B cell (primary cell): Measurements from ENCODE around the gene PRR27. TPM values are rescaled to one million over a fixed set of nuclear protein-coding genes. Genes with fewer than 3 reads are reported as not detected.

ENCODE experiments used
- ATAC-seq: fragments of 200-7000 bp; cut with Tn5 transposase; one replicate; pipeline ENCODE4 v1.10.0; 2021; ENCODE audit warnings: low read depth, mild to moderate bottlenecking, moderate number of reproducible peaks, moderate library complexity
- CTCF ChIA-PET: fragments of 350-600 bp; sonication (Branson Sonifier 250); formaldehyde crosslinking; loops from one replicate; lab custom pipeline; 2021; ENCODE audit warnings: antibody characterized with exemption, inconsistent platforms; lab: Charles Lee
- POLR2A ChIA-PET: fragments of 350-600 bp; sonication (Branson Sonifier 250); formaldehyde crosslinking; loops from one replicate; lab custom pipeline; 2021; ENCODE audit warnings: antibody characterized with exemption; lab: Charles Lee
- DNase-seq: peaks from one replicate; pipeline ENCODE4 v3.0.0; 2013
- H2AFZ ChIP-seq: 2 replicates; pipeline ENCODE4 v1.6.1; 2012; ENCODE audit warnings: mild to moderate bottlenecking, low read depth, low read length; ENCODE audit not compliant: insufficient read depth, poor library complexity, severe bottlenecking
- H3K27ac ChIP-seq, 2 donors: 1 replicate in 1 of 2; 2 replicates in 1 of 2; pipeline ENCODE4 v1.5.1; 2012 to 2013; ENCODE audit warnings: low read length in 2 of 2, mild to moderate bottlenecking in 2 of 2, moderate library complexity in 1 of 2
- H3K27me3 ChIP-seq, 4 experiments: fragments of 200-600 bp in 1 of 4; sonication (generic) in 1 of 4; replicated peaks in 1 of 4; 1 replicate in 2 of 4; 2 replicates in 2 of 4; pipeline versions ENCODE4 v1.6.1 to v1.7.0; 2013 to 2016; ENCODE audit warnings: low read length in 3 of 4, mild to moderate bottlenecking in 2 of 4, mixed read lengths in 1 of 4, moderate library complexity in 1 of 4; ENCODE audit not compliant: insufficient read depth in 4 of 4, control insufficient read depth in 3 of 4; ENCODE audit errors: control extremely low read depth in 1 of 4
- H3K36me3 ChIP-seq, 2 experiments: replicated peaks in 1 of 2; 1 replicate in 1 of 2; 2 replicates in 1 of 2; pipeline versions ENCODE4 v1.6.1 to v1.7.1; 2013; ENCODE audit warnings: low read length in 1 of 2; ENCODE audit not compliant: insufficient read depth in 2 of 2, control insufficient read depth in 1 of 2; ENCODE audit errors: control extremely low read depth in 1 of 2, extremely low read depth in 1 of 2
- H3K4me1 ChIP-seq, 2 donors: fragments of 200-600 bp in 1 of 2; sonication (generic) in 1 of 2; 1 replicate in 1 of 2; 2 replicates in 1 of 2; pipeline versions ENCODE4 v1.5.1 to v1.6.1; 2013 to 2017; ENCODE audit warnings: low read length in 2 of 2; ENCODE audit not compliant: control insufficient read depth in 2 of 2, insufficient read depth in 2 of 2
- H3K4me2 ChIP-seq: replicated peaks from 2 replicates; pipeline ENCODE3; 2012; ENCODE audit warnings: mild to moderate bottlenecking, low read depth, low read length; ENCODE audit not compliant: poor library complexity, severe bottlenecking
- H3K4me3 ChIP-seq, 5 experiments: fragments of 200-600 bp in 1 of 5; sonication (generic) in 1 of 5; 1 replicate in 3 of 5; 2 replicates in 2 of 5; pipeline versions ENCODE4 v1.5.1 to v1.7.0; 2011 to 2016; ENCODE audit warnings: low read length in 4 of 5, mild to moderate bottlenecking in 4 of 5, low read depth in 2 of 5, control low read depth in 1 of 5, moderate library complexity in 1 of 5; ENCODE audit not compliant: insufficient read depth in 1 of 5; ENCODE audit errors: control extremely low read depth in 1 of 5, extremely low read depth in 1 of 5
- H3K79me2 ChIP-seq: fragments of 200-600 bp; sonication (generic); one replicate; pipeline ENCODE4 v1.6.0; 2016; ENCODE audit warnings: low read length; ENCODE audit not compliant: control insufficient read depth, insufficient read depth
- H3K9ac ChIP-seq: fragments of 200-600 bp; sonication (generic); 2 replicates; pipeline ENCODE4 v1.6.1; 2017; ENCODE audit warnings: mild to moderate bottlenecking, low read length, moderate library complexity
- H3K9me3 ChIP-seq, 3 donors: one replicate each; pipeline versions ENCODE4 v1.6.1 to v1.7.1; 2013; ENCODE audit warnings: low read length in 2 of 3; ENCODE audit not compliant: control insufficient read depth in 2 of 3, insufficient read depth in 1 of 3; ENCODE audit errors: control extremely low read depth in 1 of 3
- H4K20me1 ChIP-seq: 2 replicates; pipeline ENCODE4 v1.6.0; 2012; ENCODE audit warnings: mild to moderate bottlenecking, low read length; ENCODE audit not compliant: insufficient read depth, control insufficient read depth, poor library complexity, severe bottlenecking
- H3K27ac Mint-ChIP-seq: one replicate; pipeline ENCODE4 v1.8.0; 2021; ENCODE audit warnings: mixed read lengths
- H3K27me3 Mint-ChIP-seq: one replicate; pipeline ENCODE4 v1.8.0; 2021; ENCODE audit warnings: mixed read lengths
- H3K4me1 Mint-ChIP-seq: one replicate; pipeline ENCODE4 v1.8.0; 2021; ENCODE audit warnings: mixed read lengths
- H3K4me3 Mint-ChIP-seq: one replicate; pipeline ENCODE4 v1.8.0; 2021; ENCODE audit warnings: mixed read lengths
- H3K9me3 Mint-ChIP-seq: one replicate; pipeline ENCODE4 v1.8.0; 2022; ENCODE audit warnings: mixed read lengths; ENCODE audit not compliant: insufficient read depth
- CTCF ChIP-seq: fragments of 200-600 bp; IDR thresholded peaks from one replicate; pipeline ENCODE4 v1.8.0; 2022; ENCODE audit warnings: antibody characterized with exemption, mild to moderate bottlenecking
- EZH2 ChIP-seq: IDR thresholded peaks from 2 replicates; pipeline ENCODE4 v1.6.1; 2012; ENCODE audit warnings: borderline replicate concordance, low read depth, mild to moderate bottlenecking, moderate library complexity, low read length; ENCODE audit not compliant: insufficient read depth, poor library complexity, severe bottlenecking
- WGBS: methylation state at CpG from one replicate; pipeline ENCODE4 v1.1.5; 2013; ENCODE audit warnings: missing lambda C conversion rate; ENCODE audit not compliant: insufficient coverage; 5-methylcytosine and 5-hydroxymethylcytosine counted together
- intact Hi-C: fragments of 100-400 bp; cut with micrococcal nuclease; formaldehyde crosslinking; loops from one replicate; pipeline ENCODE4 v1.10.0; 2022
- polyA plus RNA-seq: library from polyadenylated mRNA; depleted of rRNA; stranded (reverse); fragments of >200 nt; gene quantifications from 2 replicates; pipeline ENCODE4 v1.2.3, GENCODE V29; 2012
- total RNA-seq, 2 donors: library from RNA; stranded (reverse); fragments of 120-200 nt in 1 of 2; gene quantifications; 1 replicate in 1 of 2; 2 replicates in 1 of 2; pipeline versions ENCODE4 v1.2.3 to v1.2.4, GENCODE V29; 2013 to 2022

Gene PRR27
- total and polyA plus RNA-seq, 2 donors (not counting 1 experiment from before 2014, with no cell fraction given): not detected

- ATAC-seq (no peak), DNase-seq (no peak)
- no peaks in the 10 kb centered on the region for H3K27me3 Mint-ChIP-seq
- H3K9ac ChIP-seq: no peak overlapping the region
- no peaks in the 10 kb centered on the region for H4K20me1 ChIP-seq
- H3K9me3 ChIP-seq: no peaks in the 10 kb centered on the region
- no peak overlapping the region for H3K27ac ChIP-seq
- ChIA-PET POLR2A (no interaction called here), CTCF (no interaction called here)
- H3K4me2 ChIP-seq: no peak overlapping the region
- no peak for TF ChIP-seq CTCF
- no peak for TF ChIP-seq EZH2
- no peaks in the 10 kb centered on the region for H3K4me1 Mint-ChIP-seq
- no peak overlapping the region for H3K4me3 Mint-ChIP-seq
- H3K4me3 ChIP-seq: no peak overlapping the region
- no peaks in the 10 kb centered on the region for H3K79me2 ChIP-seq
- H3K27me3 ChIP-seq: no peaks in the 10 kb centered on the region
- no peaks in the 10 kb centered on the region for H3K36me3 ChIP-seq
- no peak overlapping the region for H2AFZ ChIP-seq
- H3K27ac Mint-ChIP-seq: no peak overlapping the region
- intact Hi-C loops: no loop called here
- no peaks in the 10 kb centered on the region for H3K4me1 ChIP-seq
- 100% methylated on average over 1 of the region's 2 CpGs for WGBS
- no peaks in the 10 kb centered on the region for H3K9me3 Mint-ChIP-seq
Observed at GRCh38 chr4:70182517-70183167, 28.6 kb downstream of the PRR27 start.

- no peak overlapping the region for H3K27ac ChIP-seq
- TF ChIP-seq CTCF: peak; percentile 45
- TF ChIP-seq EZH2: no peak
- POLR2A ChIA-PET: no interaction called here
- Mint-ChIP-seq H3K9me3 (no peaks in the 10 kb centered on the region), H3K27ac (no peak overlapping the region), H3K4me1 (no peaks in the 10 kb centered on the region), H3K27me3 (no peaks in the 10 kb centered on the region), H3K4me3 (no peak overlapping the region)
- no peak for ATAC-seq
- no peaks in the 10 kb centered on the region for H3K36me3 ChIP-seq
- H4K20me1 ChIP-seq: no peaks in the 10 kb centered on the region
- H3K79me2 ChIP-seq: no peaks in the 10 kb centered on the region
- intact Hi-C loops: no loop called here
- no peak overlapping the region for H3K4me3 ChIP-seq
- H2AFZ ChIP-seq: no peak overlapping the region
- no peaks in the 10 kb centered on the region for H3K4me1 ChIP-seq
- no peaks in the 10 kb centered on the region for H3K27me3 ChIP-seq
- DNase-seq: no peak
- CTCF ChIA-PET: no interaction called here
- no peak overlapping the region for H3K9ac ChIP-seq
- 0% methylated on average over 3 of the region's 6 CpGs for WGBS
- H3K4me2 ChIP-seq: no peak overlapping the region
- H3K9me3 ChIP-seq: no peaks in the 10 kb centered on the region
Observed at GRCh38 chr4:70183168-70183939, 29.3 kb downstream of the PRR27 start.
